ENCODE data around the gene SLC22A2.

- TF ChIP-seq CTCF (IDR thresholded peaks at IDR 0.05; ENCODE audit: extremely low read depth in 1 of 2, insufficient read depth in 1 of 2, low read depth in 1 of 2, low read length in 2 of 2): no peak
- no peak for TF ChIP-seq POLR2A (IDR thresholded peaks at IDR 0.05; ENCODE audit: low read depth, low read length)
Measured at GRCh38 chr6:160226118-160226591, 32.5 kb downstream of the SLC22A2 start.

All from endothelial cell of umbilical vein (primary cell).